Measurements from ENCODE around the gene PSEN1.

PSEN1 gene

DNA sequence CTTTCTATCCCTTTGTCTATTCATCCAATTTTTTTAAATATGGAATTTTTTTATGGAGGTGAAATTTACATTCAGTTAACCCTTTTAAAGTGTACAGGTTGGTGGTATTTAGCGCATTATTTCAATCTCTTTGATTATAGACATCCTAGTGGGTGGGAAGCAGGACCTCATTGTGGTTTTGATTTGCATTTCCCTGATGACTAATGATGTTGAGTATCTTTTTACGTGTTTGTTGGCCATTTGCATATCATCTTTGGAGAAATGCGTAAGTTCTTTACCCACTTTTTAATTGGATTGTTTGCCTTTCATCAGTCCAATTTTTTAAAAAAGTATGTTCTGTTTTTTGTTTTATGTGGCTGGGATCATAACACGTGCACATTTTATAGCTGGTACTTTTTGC, 121.8 kb downstream of the PSEN1 start:
- no peak overlapping the region for H3K4me3 ChIP-seq (ENCODE audit: low read depth, low read length)
- TF ChIP-seq CTCF (IDR thresholded peaks at IDR 0.05; ENCODE audit: low read depth, low read length) (no peak), MAX (IDR thresholded peaks at IDR 0.05; ENCODE audit: low read depth, low read length) (no peak), MYC (IDR thresholded peaks at IDR 0.05; ENCODE audit: low read depth, low read length) (no peak), POLR2A (IDR thresholded peaks at IDR 0.05; ENCODE audit: extremely low read depth, insufficient read length) (no peak)
- DNase-seq (ENCODE audit: low read depth): no peak

DNA sequence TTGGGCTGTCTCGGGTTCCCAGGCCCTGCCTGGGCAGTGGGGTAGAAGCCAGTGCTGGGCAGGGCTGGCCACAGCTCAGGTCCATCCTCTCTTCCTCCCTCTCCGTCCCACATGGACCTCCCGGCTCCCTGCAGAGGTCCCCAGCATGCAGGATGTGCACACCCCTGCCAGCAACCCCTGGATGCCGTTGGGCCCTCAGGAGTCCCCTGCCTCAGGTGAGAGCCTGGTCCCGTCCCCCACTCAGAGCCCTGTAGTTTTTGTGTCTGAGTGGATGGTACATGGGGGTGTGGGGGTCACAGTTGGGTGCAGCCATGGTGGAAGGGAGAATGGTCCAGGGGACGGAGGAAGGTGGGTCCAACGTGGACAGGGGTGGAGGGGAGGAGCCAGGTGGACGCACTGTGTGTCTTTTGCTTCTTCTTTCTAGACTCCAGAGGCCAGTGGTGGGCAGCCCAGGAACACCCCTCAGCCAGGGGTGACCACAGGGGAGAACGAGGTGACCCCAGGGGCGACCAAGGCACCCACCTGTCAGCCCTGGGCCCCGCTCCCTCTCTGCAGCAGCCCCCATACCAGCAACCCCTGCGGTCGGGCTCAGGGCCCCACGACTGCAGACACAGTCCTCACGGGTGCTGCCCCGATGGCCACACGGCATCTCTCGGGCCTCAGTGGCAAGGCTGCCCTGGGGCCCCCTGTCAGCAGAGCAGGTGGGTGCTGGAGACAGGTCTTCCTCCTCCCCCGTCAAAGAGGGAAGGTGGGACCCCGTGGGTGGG, 122.7 kb downstream of the PSEN1 start:
- H3K4me3 ChIP-seq (ENCODE audit: low read depth, low read length): no peak overlapping the region
- DNase-seq (ENCODE audit: low read depth): no peak
- TF ChIP-seq POLR2A (IDR thresholded peaks at IDR 0.05; ENCODE audit: extremely low read depth, insufficient read length): no peak
- no peak for TF ChIP-seq MYC (IDR thresholded peaks at IDR 0.05; ENCODE audit: low read depth, low read length)
- no peak for TF ChIP-seq CTCF (IDR thresholded peaks at IDR 0.05; ENCODE audit: low read depth, low read length)
- TF ChIP-seq MAX (IDR thresholded peaks at IDR 0.05; ENCODE audit: low read depth, low read length): no peak

DNA sequence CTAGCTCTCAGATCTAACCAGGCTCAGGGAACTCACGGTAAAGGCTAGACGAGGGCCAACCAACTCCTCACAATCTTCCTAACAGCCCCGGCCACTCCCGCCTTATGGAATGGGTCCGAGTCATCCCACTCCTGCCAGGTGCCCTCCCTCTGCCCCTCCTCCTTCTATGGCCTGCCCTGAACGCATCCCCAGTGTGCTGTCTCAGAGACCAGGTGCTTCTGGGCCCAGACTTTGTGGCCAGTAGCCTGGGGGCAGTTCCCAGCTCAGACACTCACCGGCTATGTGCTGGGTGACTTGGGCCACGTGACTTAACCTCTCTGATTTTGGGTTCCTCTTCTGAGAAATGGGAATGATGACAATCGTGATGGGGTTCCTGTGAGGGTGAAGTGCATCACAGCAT, 123.5 kb downstream of the PSEN1 start:
- DNase-seq (ENCODE audit: low read depth): no peak
- TF ChIP-seq POLR2A (IDR thresholded peaks at IDR 0.05; ENCODE audit: extremely low read depth, insufficient read length): no peak
- TF ChIP-seq MAX (IDR thresholded peaks at IDR 0.05; ENCODE audit: low read depth, low read length): no peak
- no peak overlapping the region for H3K4me3 ChIP-seq (ENCODE audit: low read depth, low read length)

DNA sequence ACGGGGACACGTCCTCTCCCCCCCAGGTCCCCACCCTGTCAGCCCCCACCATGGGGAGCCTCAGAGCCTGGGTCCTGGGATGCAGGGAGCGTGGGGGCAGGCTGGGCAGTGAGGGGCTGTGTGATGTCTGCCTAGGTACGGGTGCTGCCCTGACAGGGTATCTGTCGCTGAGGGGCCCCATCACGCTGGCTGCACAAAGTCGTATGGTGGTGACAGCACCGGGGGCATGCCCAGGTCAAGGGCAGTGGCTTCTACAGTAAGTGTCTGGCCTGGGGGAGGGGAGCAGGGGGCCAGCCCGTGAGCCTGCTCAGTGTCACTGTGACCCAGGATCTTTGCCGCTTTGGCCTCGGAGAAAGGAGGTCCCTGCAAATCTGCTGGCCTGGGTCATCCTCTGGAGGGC, 124.3 kb downstream of the PSEN1 start:
- H3K4me3 ChIP-seq (ENCODE audit: low read depth, low read length): no peak overlapping the region
- TF ChIP-seq MYC (IDR thresholded peaks at IDR 0.05; ENCODE audit: low read depth, low read length) (no peak), CTCF (IDR thresholded peaks at IDR 0.05; ENCODE audit: low read depth, low read length) (no peak), MAX (IDR thresholded peaks at IDR 0.05; ENCODE audit: low read depth, low read length) (no peak), POLR2A (IDR thresholded peaks at IDR 0.05; ENCODE audit: extremely low read depth, insufficient read length) (no peak)
- DNase-seq (ENCODE audit: low read depth): no peak

- no peak for DNase-seq (ENCODE audit: low read depth)
- TF ChIP-seq POLR2A (IDR thresholded peaks at IDR 0.05; ENCODE audit: extremely low read depth, insufficient read length): no peak
- no peak for TF ChIP-seq MYC (IDR thresholded peaks at IDR 0.05; ENCODE audit: low read depth, low read length)
- no peak for TF ChIP-seq CTCF (IDR thresholded peaks at IDR 0.05; ENCODE audit: low read depth, low read length)
- TF ChIP-seq MAX (IDR thresholded peaks at IDR 0.05; ENCODE audit: low read depth, low read length): no peak
- H3K4me3 ChIP-seq (ENCODE audit: low read depth, low read length): no peak overlapping the region
Measured at GRCh38 chr14:73261075-73261474, 124.8 kb downstream of the PSEN1 start.

DNA sequence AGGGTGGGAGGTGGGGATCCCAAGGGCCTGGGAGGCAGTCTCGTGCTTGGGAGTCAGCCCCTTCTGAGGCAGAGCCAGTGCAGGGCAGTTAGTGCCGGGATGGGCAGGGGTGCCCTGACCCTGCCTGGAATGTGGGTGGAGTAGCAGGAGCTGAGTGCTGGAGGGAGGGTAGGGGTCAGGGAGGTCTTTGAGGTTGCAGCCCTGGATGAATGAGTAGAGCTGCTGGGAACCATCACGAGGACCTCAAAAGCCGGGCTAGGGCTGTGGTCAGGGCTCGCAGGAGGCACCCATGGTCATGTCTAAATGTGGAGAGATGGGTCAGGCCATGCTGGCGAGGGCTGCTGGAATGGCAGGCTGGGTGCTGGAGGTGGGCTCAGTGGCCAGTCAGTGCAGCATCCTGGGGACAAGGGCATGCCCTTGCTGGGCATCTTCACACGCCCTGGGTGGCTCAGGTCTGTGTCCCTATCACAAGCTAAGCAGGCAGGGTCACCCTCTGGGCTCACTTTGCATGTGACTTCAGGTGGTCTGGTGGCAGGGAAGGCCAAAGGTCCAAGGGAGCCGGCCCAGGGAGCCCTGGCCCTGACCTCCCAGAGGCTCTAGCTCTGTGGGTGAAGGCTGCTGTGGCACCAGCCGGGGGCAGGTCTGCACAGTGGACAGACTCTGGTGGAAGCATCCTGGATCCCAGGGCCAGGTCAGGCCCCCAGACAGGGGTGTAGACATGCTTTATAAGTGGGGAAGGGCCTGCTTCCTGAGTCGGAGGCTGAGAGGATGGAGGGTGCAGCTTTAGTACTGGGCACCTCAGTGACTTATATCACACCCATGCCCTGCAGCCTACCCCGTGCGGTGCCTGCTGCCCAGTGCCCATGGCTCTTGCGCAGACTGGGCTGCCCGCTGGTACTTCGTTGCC, 125.5 kb downstream of the PSEN1 start:
- no peak for TF ChIP-seq CTCF (IDR thresholded peaks at IDR 0.05; ENCODE audit: low read depth, low read length)
- no peak for TF ChIP-seq MYC (IDR thresholded peaks at IDR 0.05; ENCODE audit: low read depth, low read length)
- no peak for TF ChIP-seq POLR2A (IDR thresholded peaks at IDR 0.05; ENCODE audit: extremely low read depth, insufficient read length)
- TF ChIP-seq MAX (IDR thresholded peaks at IDR 0.05; ENCODE audit: low read depth, low read length): no peak
- no peak for DNase-seq (ENCODE audit: low read depth)
- no peak overlapping the region for H3K4me3 ChIP-seq (ENCODE audit: low read depth, low read length)
